Lung (tissue), 16 donors: ENCODE results near the gene MOB4. TPM values are rescaled to one million over a fixed set of nuclear protein-coding genes. Genes with fewer than 3 reads are reported as not detected.

Experiments used
- ATAC-seq: fragments of 200-7000 bp; cut with Tn5 transposase; one replicate; pipeline ENCODE4 v1.9.1; 2020; ENCODE audit warnings: moderate number of reproducible peaks; ENCODE audit not compliant: insufficient read depth, low FRiP score
- DNase-seq, 3 donors: peaks; one replicate each; pipeline ENCODE4 v3.0.0-alpha.2; 2013 to 2017
- H3K27ac ChIP-seq, 2 donors: one replicate each; pipeline ENCODE4 v1.5.1; 2013; ENCODE audit warnings: mild to moderate bottlenecking in 2 of 2, moderate library complexity in 2 of 2, control low read depth in 1 of 2, inconsistent platforms in 1 of 2, low read depth in 1 of 2, low read length in 1 of 2
- H3K27me3 ChIP-seq, 3 donors: one replicate each; pipeline ENCODE4 v1.5.1; 2013; ENCODE audit warnings: low read length in 2 of 3; ENCODE audit not compliant: control insufficient read depth in 3 of 3, insufficient read depth in 3 of 3
- H3K36me3 ChIP-seq, 4 donors: one replicate each; pipeline ENCODE4 v1.5.1; 2013; ENCODE audit warnings: low read length in 4 of 4, mild to moderate bottlenecking in 1 of 4, moderate library complexity in 1 of 4; ENCODE audit not compliant: control insufficient read depth in 4 of 4, insufficient read depth in 4 of 4
- H3K4me1 ChIP-seq, 5 donors: one replicate each; pipeline ENCODE4 v1.5.1; 2013; ENCODE audit warnings: low read length in 5 of 5, mild to moderate bottlenecking in 2 of 5, moderate library complexity in 1 of 5; ENCODE audit not compliant: control insufficient read depth in 5 of 5, insufficient read depth in 5 of 5
- H3K4me3 ChIP-seq: one replicate; pipeline ENCODE4 v1.5.1; 2013; ENCODE audit warnings: mild to moderate bottlenecking, control low read depth, moderate library complexity
- H3K9ac ChIP-seq, 2 donors: one replicate each; pipeline ENCODE4 v1.5.1; 2013; ENCODE audit warnings: low read length in 2 of 2, control low read depth in 1 of 2; ENCODE audit not compliant: insufficient read depth in 1 of 2
- H3K9me3 ChIP-seq, 4 donors: one replicate each; pipeline ENCODE4 v1.5.1; 2013; ENCODE audit warnings: low read length in 3 of 4, mild to moderate bottlenecking in 1 of 4, moderate library complexity in 1 of 4; ENCODE audit not compliant: control insufficient read depth in 4 of 4, insufficient read depth in 3 of 4
- CTCF ChIP-seq: IDR thresholded peaks from 2 replicates; pipeline ENCODE4 v1.5.1; 2012; ENCODE audit warnings: mild to moderate bottlenecking; ENCODE audit errors: control extremely low read depth, extremely low read depth
- WGBS, 2 donors: extraction: QIAGEN DNeasy Blood & Tissue Kit; methylation state at CpG; one replicate each; pipeline ENCODE4 v1.1.7; 2013; 5-methylcytosine and 5-hydroxymethylcytosine counted together
- long read RNA-seq, 5 donors: transcript quantifications; one replicate each; lab custom pipeline, GENCODE V29; 2026
- polyA plus RNA-seq, 2 donors: library from polyadenylated mRNA; stranded (reverse); fragments of 200-250 nt; gene quantifications; one replicate each; pipeline ENCODE4 v1.2.1, GENCODE V29; 2013
- total RNA-seq, 2 donors: library from RNA; depleted of rRNA in 1 of 2; stranded (reverse); fragments of >200 nt in 1 of 2; gene quantifications; one replicate each; pipeline ENCODE4 v1.2.1, GENCODE V29; 2014 to 2021
- donor health status: control.
- donor health status: control.
- donor health status: Bipolar disorder and iron deficiency.
- donor health status: healthy.
- donor health status: DM: yes; HTN: yes; CAD: no.

MOB4 gene
- total RNA-seq (10 to 100 TPM; 18.9 to 48.1 TPM), polyA plus RNA-seq (10 to 100 TPM; 23.8 to 28.2 TPM)
- long read RNA-seq, donor 1, transcript MOB4-202 (8 exons, 3,986 nt): major isoform, 27 of 31 reads
- long read RNA-seq, donor 1, partial matches to known transcripts: 0 of 31 reads
- long read RNA-seq, donor 1, other reads (novel, unspliced or antisense): 0 of 31 reads
- long read RNA-seq, donor 2, transcript MOB4-202 (8 exons, 3,986 nt): major isoform, 9 of 12 reads
- long read RNA-seq, donor 2, partial matches to known transcripts: 0 of 12 reads
- long read RNA-seq, donor 2, other reads (novel, unspliced or antisense): 0 of 12 reads
- long read RNA-seq, donor 3, transcript MOB4-202 (8 exons, 3,986 nt): major isoform, 13 of 14 reads
- long read RNA-seq, donor 3, partial matches to known transcripts: 0 of 14 reads
- long read RNA-seq, donor 3, other reads (novel, unspliced or antisense): 0 of 14 reads
- long read RNA-seq, donor 4, partial matches to known transcripts: 7 of 12 reads
- long read RNA-seq, donor 4, other reads (novel, unspliced or antisense): 0 of 12 reads
- long read RNA-seq, donor 5, transcript MOB4-207 (7 exons, 1,021 nt): minor isoform, 7 of 71 reads
- long read RNA-seq, donor 5, transcript MOB4-202 (8 exons, 3,986 nt): major isoform, 35 of 71 reads
- long read RNA-seq, donor 5, partial matches to known transcripts: 29 of 71 reads
- long read RNA-seq, donor 5, other reads (novel, unspliced or antisense): 0 of 71 reads

GRCh38 chr2:197515739-197516392 lies at the start of gene MOB4:
Gene MOB4, plus strand, starts transcription at chr2:197516066. Its CDS starts 21 bp downstream, at chr2:197516087.
- no peaks in the 10 kb centered on the region for H3K36me3 ChIP-seq
- H3K9ac ChIP-seq: peak within 1 kb of the TSS; percentile 88 to 97
- no peak for TF ChIP-seq CTCF
- H3K9me3 ChIP-seq: no peaks in the 10 kb centered on the region
- peak within 1 kb of the TSS; percentile 89 to 98 for H3K27ac ChIP-seq
- 0% methylated on average over 58 to 66 of the region's 66 CpGs for WGBS, 2 donors
- DNase-seq: peak; percentile 97 to 99 (median 97)
- H3K4me1 ChIP-seq: peaks cover 0 to 22% (median 5%) of the 10 kb centered on the region in 5 donors
- peak within 1 kb of the TSS; percentile 100 for H3K4me3 ChIP-seq
- peak; percentile 99 for ATAC-seq
- H3K27me3 ChIP-seq: no peaks in the 10 kb centered on the region

DNA sequence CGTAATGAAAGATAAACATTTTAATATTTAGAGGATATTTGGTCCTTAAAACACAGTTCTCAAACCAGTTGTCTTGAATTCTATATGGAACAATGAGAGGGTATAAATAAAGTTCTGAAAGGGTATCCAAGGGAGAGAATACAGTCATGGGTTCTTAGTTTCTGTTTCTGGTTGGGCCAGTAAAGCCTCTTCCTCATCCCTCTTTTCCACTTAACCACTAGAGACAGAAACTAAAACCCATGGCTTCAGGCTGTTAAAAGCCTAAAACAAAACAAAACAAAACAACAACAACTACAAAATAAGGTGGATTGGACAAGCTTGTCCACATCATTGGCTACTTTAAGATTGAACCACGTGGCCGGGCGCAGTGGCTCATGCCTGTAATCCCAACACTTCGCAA lies 43.7 kb upstream of the MOB4 start:
- Histone ChIP-seq H3K4me1 (no peaks in the 10 kb centered on the region), H3K9me3 (no peaks in the 10 kb centered on the region), H3K36me3 (peaks cover 12 to 49% (median 25%) of the 10 kb centered on the region in 4 donors), H3K9ac (no peak overlapping the region), H3K4me3 (no peak overlapping the region), H3K27me3 (no peaks in the 10 kb centered on the region), H3K27ac (no peak overlapping the region)
- no peak for ATAC-seq
- no peak for TF ChIP-seq CTCF
- WGBS, 2 donors: 94 to 98% methylated on average over 5 of the region's 5 CpGs
- no peak for DNase-seq

- no peak overlapping the region for H3K4me3 ChIP-seq
- no peak for ATAC-seq
- peaks cover 0 to 3% (median 0%) of the 10 kb centered on the region in 4 donors for H3K9me3 ChIP-seq
- no peak for TF ChIP-seq CTCF
- H3K27ac ChIP-seq: no peak overlapping the region
- peaks cover 9 to 34% (median 19%) of the 10 kb centered on the region in 4 donors for H3K36me3 ChIP-seq
- H3K9ac ChIP-seq: no peak overlapping the region
- H3K27me3 ChIP-seq: no peaks in the 10 kb centered on the region
- WGBS, 2 donors: 97 to 99% methylated on average over 3 of the region's 3 CpGs
- peaks cover 0 to 2% (median 0%) of the 10 kb centered on the region in 5 donors for H3K4me1 ChIP-seq
- DNase-seq: no peak
These were observed 38.1 kb upstream of the MOB4 start for GRCh38 chr2:197477797-197478196.
